OCI-LY7 (cell line): ENCODE results near the gene STAG1. TPM values are rescaled to one million over a fixed set of nuclear protein-coding genes. Genes with fewer than 3 reads are reported as not detected.
A peak's percentile ranks its signal among the peaks of the same experiment; 100 is the strongest.
"Not testable (repeated sequence)": the region's sequence is repeated elsewhere in the genome, so short reads cannot be mapped to it uniquely, and the experiment has no call there.

Experiments
- BruUV-seq: library from RNA; stranded (reverse); fragments of 400-500 nt; replicated peaks from 2 replicates; lab custom pipeline; 2021; lab: Mats Ljungman, UMichigan
- CTCF ChIA-PET: fragments of 300-600 bp; sonication (Branson Sonifier 250); formaldehyde crosslinking; loops from one replicate; lab custom pipeline; 2022; ENCODE audit warnings: antibody characterized with exemption; ENCODE audit not compliant: unreplicated experiment; lab: Charles Lee
- POLR2A ChIA-PET: fragments of 300-600 bp; sonication (Branson Sonifier 250); formaldehyde crosslinking; loops from one replicate; lab custom pipeline; 2022; ENCODE audit warnings: antibody characterized with exemption; lab: Charles Lee
- DNase-seq: peaks from one replicate; pipeline ENCODE4 v3.0.0-alpha.2; 2015; ENCODE audit warnings: low spot score
- H2AFZ ChIP-seq: fragments of 200-600 bp; sonication (generic), shearing (Covaris generic); 2 replicates; pipeline ENCODE4 v1.6.1; 2014; ENCODE audit warnings: mild to moderate bottlenecking, antibody characterized with exemption, low read length, moderate library complexity
- H3K27ac ChIP-seq: fragments of 200-600 bp; sonication (generic); 2 replicates; pipeline ENCODE4 v1.5.1; 2014; ENCODE audit warnings: mixed run types, low read depth, mild to moderate bottlenecking, moderate library complexity, low read length, inconsistent platforms; ENCODE audit not compliant: poor library complexity, severe bottlenecking
- H3K36me3 ChIP-seq: fragments of 200-600 bp; sonication (generic); 2 replicates; pipeline ENCODE4 v1.6.1; 2014; ENCODE audit warnings: mild to moderate bottlenecking, antibody characterized with exemption, low read length, moderate library complexity, mixed read lengths; ENCODE audit not compliant: insufficient read depth
- H3K4me1 ChIP-seq: fragments of 200-600 bp; sonication (generic); 2 replicates; pipeline ENCODE4 v1.5.1; 2014; ENCODE audit warnings: mild to moderate bottlenecking, low read length; ENCODE audit not compliant: insufficient read depth, poor library complexity, severe bottlenecking
- H3K4me2 ChIP-seq: fragments of 200-600 bp; sonication (generic); 2 replicates; pipeline ENCODE4 v1.6.1; 2014; ENCODE audit warnings: mild to moderate bottlenecking, low read length
- H3K4me3 ChIP-seq: fragments of 200-600 bp; sonication (generic); 2 replicates; pipeline ENCODE4 v1.5.1; 2014; ENCODE audit warnings: mild to moderate bottlenecking, low read depth, low read length; ENCODE audit not compliant: poor library complexity, severe bottlenecking
- H3K79me2 ChIP-seq: fragments of 200-600 bp; sonication (generic); 2 replicates; pipeline ENCODE4 v1.6.1; 2016; ENCODE audit warnings: low read depth, mild to moderate bottlenecking, low read length, moderate library complexity, mixed read lengths; ENCODE audit not compliant: insufficient read depth
- H3K9me2 ChIP-seq: fragments of 200-600 bp; sonication (generic); 2 replicates; pipeline ENCODE4 v1.6.1; 2016; ENCODE audit warnings: mild to moderate bottlenecking, low read length, mixed read lengths; ENCODE audit not compliant: insufficient read depth
- H3K9me3 ChIP-seq: fragments of 200-600 bp; sonication (generic); 2 replicates; pipeline ENCODE4 v1.6.1; 2014; ENCODE audit warnings: mild to moderate bottlenecking, mixed run types, low read length, mixed read lengths
- H4K20me1 ChIP-seq: fragments of 200-600 bp; sonication (generic); 2 replicates; pipeline ENCODE4 v1.6.1; 2014; ENCODE audit warnings: mild to moderate bottlenecking, antibody characterized with exemption, low read length, moderate library complexity, mixed read lengths; ENCODE audit not compliant: insufficient read depth
- CTCF ChIP-seq: fragments of 200-600 bp; sonication (generic); conservative IDR thresholded peaks from 2 replicates; pipeline ENCODE4 v1.5.1; 2014; ENCODE audit warnings: mild to moderate bottlenecking, antibody characterized with exemption, low read length, moderate library complexity, mixed read lengths
- EZH2phosphoT487 ChIP-seq: fragments of 200-600 bp; sonication (generic); IDR thresholded peaks from 2 replicates; pipeline ENCODE4 v1.6.1; 2018; ENCODE audit warnings: low read depth, borderline replicate concordance, mild to moderate bottlenecking, mixed run types, antibody characterized with exemption, low read length, moderate library complexity, mixed read lengths
- intact Hi-C: fragments of 100-400 bp; cut with micrococcal nuclease; formaldehyde crosslinking; loops from one replicate; pipeline ENCODE4 v1.10.0; 2022; ENCODE audit not compliant: unreplicated experiment
- total RNA-seq, 2 experiments: library from RNA; depleted of rRNA in 1 of 2; stranded (reverse); fragments of >200 nt in 1 of 2; shearing (Covaris generic) in 1 of 2; gene quantifications; 2 replicates each; pipeline ENCODE4 v1.2.3, GENCODE V29; 2014 to 2022

The STAG1 gene
- total RNA-seq, 2 experiments from 2014 or later = 30.7 to 46.6 TPM

GRCh38 chr3:136778865-136779264 is 26.7 kb upstream of the STAG1 start:
- H3K9me3 ChIP-seq = no peaks in the 10 kb centered on the region
- no peaks in the 10 kb centered on the region for H3K4me1 ChIP-seq
- H4K20me1 ChIP-seq = no peaks in the 10 kb centered on the region
- TF ChIP-seq CTCF = no peak
- no peak for TF ChIP-seq EZH2phosphoT487
- intact Hi-C loops = no loop called here
- no peaks in the 10 kb centered on the region for H3K79me2 ChIP-seq
- H2AFZ ChIP-seq = no peak overlapping the region
- H3K4me3 ChIP-seq = no peak overlapping the region
- no peaks in the 10 kb centered on the region for H3K36me3 ChIP-seq
- CTCF ChIA-PET = no interaction called here
- POLR2A ChIA-PET = interaction anchor here (2.6 kb wide), 1 partner anchor 15 kb away, joined by 8 read pairs; no protein-coding TSS in a partner anchor
- no peak overlapping the region for H3K27ac ChIP-seq
- H3K9me2 ChIP-seq = no peaks in the 10 kb centered on the region
- no TSS peak for BruUV-seq
- DNase-seq = no peak
- no peak overlapping the region for H3K4me2 ChIP-seq

- DNase-seq = no peak
- Histone ChIP-seq H3K79me2 (no peaks in the 10 kb centered on the region), H3K9me2 (no peaks in the 10 kb centered on the region), H2AFZ (no peak overlapping the region), H3K27ac (no peak overlapping the region), H4K20me1 (no peaks in the 10 kb centered on the region), H3K9me3 (no peaks in the 10 kb centered on the region), H3K4me3 (no peak overlapping the region), H3K4me1 (no peaks in the 10 kb centered on the region), H3K36me3 (no peaks in the 10 kb centered on the region), H3K4me2 (no peak overlapping the region)
- BruUV-seq = no TSS peak
- TF ChIP-seq EZH2phosphoT487 (no peak), CTCF (no peak)
- intact Hi-C loops = no loop called here
- ChIA-PET POLR2A (no interaction called here), CTCF (no interaction called here)
Observed at GRCh38 chr3:136772709-136773108, 20.5 kb upstream of the STAG1 start.

GRCh38 chr3:136758160-136759102 is 6.3 kb upstream of the STAG1 start:
- peak; percentile 75 for TF ChIP-seq CTCF
- H3K27ac ChIP-seq, H4K20me1 ChIP-seq, H3K9me3 ChIP-seq, H2AFZ ChIP-seq, H3K36me3 ChIP-seq, H3K4me3 ChIP-seq, H3K9me2 ChIP-seq, H3K79me2 ChIP-seq, H3K4me2 ChIP-seq, DNase-seq, CTCF ChIA-PET, BruUV-seq: not testable (repeated sequence)
- POLR2A ChIA-PET = interaction anchor here (0.6 to 0.7 kb wide), 2 partner anchors 85 to 103 kb away, joined by 3 to 7 read pairs; no protein-coding TSS in a partner anchor
- intact Hi-C loops = loop anchor here (1.0 kb wide), 1 partner anchor 256 kb away; no protein-coding TSS in a partner anchor
- peaks cover 12% of the 10 kb centered on the region for H3K4me1 ChIP-seq
